ENCODE data around the gene C4orf17. TPM values are rescaled to one million over a fixed set of nuclear protein-coding genes. Genes with fewer than 3 reads are reported as not detected.
"Not testable (repeated sequence)": the region's sequence is repeated elsewhere in the genome, so short reads cannot be mapped to it uniquely, and the experiment has no call there.

The C4orf17 gene
- not detected for total RNA-seq

GRCh38 chr4:99510721-99511120, at the start of gene C4orf17:
Gene C4orf17, plus strand, starts transcription at chr4:99511021. Its CDS starts 2,061 bp downstream, at chr4:99513082.
- no peak for DNase-seq (ENCODE audit: low spot score)

GRCh38 chr4:99461623-99462401, 49.0 kb upstream of the C4orf17 start:
- no peak for DNase-seq (ENCODE audit: low spot score)

- peak; percentile 63 for DNase-seq (ENCODE audit: low spot score)
Measured at GRCh38 chr4:99462875-99463464, 47.9 kb upstream of the C4orf17 start.

GRCh38 chr4:99463566-99463965, 47.3 kb upstream of the C4orf17 start:
- no peak for DNase-seq (ENCODE audit: low spot score)

GRCh38 chr4:99467887-99468286, 42.9 kb upstream of the C4orf17 start:
- no peak for DNase-seq (ENCODE audit: low spot score)

- DNase-seq (ENCODE audit: low spot score), result no peak
Measured at GRCh38 chr4:99468889-99469288, 41.9 kb upstream of the C4orf17 start.

GRCh38 chr4:99471349-99471748, 39.5 kb upstream of the C4orf17 start:
- DNase-seq (ENCODE audit: low spot score), result no peak

- DNase-seq (ENCODE audit: low spot score), result no peak
Measured at GRCh38 chr4:99471896-99472295, 38.9 kb upstream of the C4orf17 start.

- DNase-seq (ENCODE audit: low spot score), result no peak
Measured at GRCh38 chr4:99473131-99473530, 37.7 kb upstream of the C4orf17 start.

- no peak for DNase-seq (ENCODE audit: low spot score)
Measured at GRCh38 chr4:99483636-99484035, 27.2 kb upstream of the C4orf17 start.

GRCh38 chr4:99485212-99485611, 25.6 kb upstream of the C4orf17 start:
- DNase-seq (ENCODE audit: low spot score), result no peak

GRCh38 chr4:99486648-99487047, 24.2 kb upstream of the C4orf17 start:
- DNase-seq (ENCODE audit: low spot score), result not testable (repeated sequence)

- DNase-seq (ENCODE audit: low spot score), result no peak
Measured at GRCh38 chr4:99490286-99490685, 20.5 kb upstream of the C4orf17 start.

- no peak for DNase-seq (ENCODE audit: low spot score)
Measured at GRCh38 chr4:99504804-99505502, 5.9 kb upstream of the C4orf17 start.

GRCh38 chr4:99506781-99507180, 4.0 kb upstream of the C4orf17 start:
- no peak for DNase-seq (ENCODE audit: low spot score)

GRCh38 chr4:99507349-99507748, 3.5 kb upstream of the C4orf17 start:
- DNase-seq (ENCODE audit: low spot score), result no peak

- DNase-seq (ENCODE audit: low spot score), result no peak
Measured at GRCh38 chr4:99507762-99508161, 3.1 kb upstream of the C4orf17 start.

GRCh38 chr4:99518601-99519295, 7.9 kb downstream of the C4orf17 start:
- DNase-seq (ENCODE audit: low spot score), result no peak

GRCh38 chr4:99529228-99529627, 18.4 kb downstream of the C4orf17 start:
- no peak for DNase-seq (ENCODE audit: low spot score)

- no peak for DNase-seq (ENCODE audit: low spot score)
Measured at GRCh38 chr4:99529956-99530355, 19.1 kb downstream of the C4orf17 start.

- DNase-seq (ENCODE audit: low spot score), result not testable (repeated sequence)
Measured at GRCh38 chr4:99534699-99535098, 23.9 kb downstream of the C4orf17 start.

- no peak for DNase-seq (ENCODE audit: low spot score)
Measured at GRCh38 chr4:99536271-99536670, 25.4 kb downstream of the C4orf17 start.

All from ureter (tissue), 1 donor.